Esophagus muscularis mucosa (tissue), 4 donors: ENCODE results near the gene HOMEZ. TPM values are rescaled to one million over a fixed set of nuclear protein-coding genes. Genes with fewer than 3 reads are reported as not detected.

Experiments
- DNase-seq: peaks from one replicate; pipeline ENCODE4 v3.0.0-alpha.2; 2017; ENCODE audit errors: extremely low spot score
- H3K27ac ChIP-seq, 4 donors: fragments of 200-600 bp; sonication (generic); replicated peaks in 1 of 4; 1 replicate in 3 of 4; 2 replicates in 1 of 4; pipeline ENCODE4 v1.5.1; 2016 to 2019; ENCODE audit warnings: mild to moderate bottlenecking in 1 of 4
- H3K27me3 ChIP-seq, 4 donors: fragments of 200-600 bp; sonication (generic); one replicate each; pipeline versions ENCODE4 v1.5.1 to v1.6.0; 2016 to 2019
- H3K36me3 ChIP-seq, 4 donors: fragments of 200-600 bp; sonication (generic); one replicate each; pipeline ENCODE4 v1.5.1; 2016 to 2019
- H3K4me1 ChIP-seq, 4 donors: fragments of 200-600 bp; sonication (generic); one replicate each; pipeline ENCODE4 v1.5.1; 2016 to 2019
- H3K4me3 ChIP-seq, 4 donors: fragments of 200-600 bp; sonication (generic); 1 replicate in 2 of 4; 2 replicates in 2 of 4; pipeline ENCODE4 v1.5.1; 2016 to 2019; ENCODE audit warnings: mild to moderate bottlenecking in 4 of 4, moderate library complexity in 1 of 4
- H3K9me3 ChIP-seq, 4 donors: fragments of 200-600 bp; sonication (generic); 1 replicate in 3 of 4; 2 replicates in 1 of 4; pipeline ENCODE4 v1.5.1; 2016 to 2019
- EP300 ChIP-seq: sonication (generic); formaldehyde crosslinking; IDR thresholded peaks from one replicate; pipeline ENCODE4 v1.6.1; 2017; ENCODE audit warnings: antibody characterized with exemption
- POLR2A ChIP-seq: fragments of 450-650 bp; IDR thresholded peaks from one replicate; pipeline ENCODE4 v1.6.1; 2017; ENCODE audit warnings: antibody characterized with exemption, moderate library complexity, mild to moderate bottlenecking, low read depth
- POLR2AphosphoS5 ChIP-seq, 2 donors: sonication (generic); formaldehyde crosslinking; IDR thresholded peaks; one replicate each; pipeline ENCODE4 v1.6.1; 2017; ENCODE audit warnings: antibody characterized with exemption in 2 of 2
- WGBS: methylation state at CpG from one replicate; pipeline ENCODE4 v1.1.5; 2018; 5-methylcytosine and 5-hydroxymethylcytosine counted together
- intact Hi-C: fragments of 100-400 bp; cut with DNase I; formaldehyde crosslinking; loops from one replicate; pipeline ENCODE4 v1.15.1; 2023
- total RNA-seq, 4 donors: library from RNA; depleted of rRNA; stranded (reverse); fragments of >200 nt; gene quantifications; one replicate each; pipeline versions ENCODE4 v1.1.0 to v1.2.1, GENCODE V29; 2016
- TF ChIP-seq, protein P1 (sequence below), 3 experiments: fragments of 200-600 bp in 2 of 3; fragments of 450-650 bp in 1 of 3; sonication (generic) in 2 of 3; IDR thresholded peaks; one replicate each; pipeline ENCODE4 v1.5.1; 2017 to 2019; ENCODE audit warnings: antibody characterized with exemption in 3 of 3, mild to moderate bottlenecking in 2 of 3, moderate library complexity in 1 of 3

HOMEZ gene
- total RNA-seq, 4 donors from 2014 or later = 8.3 to 14.2 (median 12.4) TPM

DNA sequence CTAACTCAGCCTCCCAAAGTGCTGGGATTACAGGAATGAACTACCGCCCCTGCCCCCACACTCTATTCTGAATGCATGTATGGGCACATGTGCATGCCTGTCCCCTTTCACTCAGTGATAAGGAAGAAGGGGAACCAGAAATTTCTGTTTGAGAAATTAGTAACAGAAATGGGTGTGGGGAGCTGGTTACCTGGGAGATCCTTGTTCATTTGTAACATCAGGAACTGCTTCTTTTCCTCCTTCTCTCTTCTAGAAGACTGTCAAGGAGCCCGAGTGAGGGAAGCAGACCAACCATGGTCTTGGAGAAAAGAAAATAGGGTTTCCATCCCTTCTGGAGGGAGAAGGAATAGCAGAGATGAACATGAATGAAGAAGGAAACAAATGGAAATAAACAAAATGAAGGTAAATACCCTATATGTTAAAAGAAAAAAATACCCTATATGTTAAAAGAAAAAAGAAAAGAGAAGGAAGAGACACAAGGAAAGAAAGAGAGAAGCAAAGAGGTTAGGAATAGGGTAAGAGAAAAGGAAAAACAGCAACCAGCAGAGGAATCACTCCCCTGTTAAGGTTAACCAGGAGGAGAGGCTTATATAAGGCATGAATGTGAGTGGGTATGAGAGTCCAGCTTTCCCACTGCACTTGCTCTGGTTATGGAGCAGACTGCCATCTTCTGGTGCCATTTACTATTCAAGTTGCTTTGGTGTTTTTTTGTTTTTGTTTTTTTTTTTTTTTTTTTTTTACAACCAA is 13.5 kb upstream of the HOMEZ start:
- H3K27ac ChIP-seq = peak overlapping the region; percentile 94 to 100 (median 99)

DNA sequence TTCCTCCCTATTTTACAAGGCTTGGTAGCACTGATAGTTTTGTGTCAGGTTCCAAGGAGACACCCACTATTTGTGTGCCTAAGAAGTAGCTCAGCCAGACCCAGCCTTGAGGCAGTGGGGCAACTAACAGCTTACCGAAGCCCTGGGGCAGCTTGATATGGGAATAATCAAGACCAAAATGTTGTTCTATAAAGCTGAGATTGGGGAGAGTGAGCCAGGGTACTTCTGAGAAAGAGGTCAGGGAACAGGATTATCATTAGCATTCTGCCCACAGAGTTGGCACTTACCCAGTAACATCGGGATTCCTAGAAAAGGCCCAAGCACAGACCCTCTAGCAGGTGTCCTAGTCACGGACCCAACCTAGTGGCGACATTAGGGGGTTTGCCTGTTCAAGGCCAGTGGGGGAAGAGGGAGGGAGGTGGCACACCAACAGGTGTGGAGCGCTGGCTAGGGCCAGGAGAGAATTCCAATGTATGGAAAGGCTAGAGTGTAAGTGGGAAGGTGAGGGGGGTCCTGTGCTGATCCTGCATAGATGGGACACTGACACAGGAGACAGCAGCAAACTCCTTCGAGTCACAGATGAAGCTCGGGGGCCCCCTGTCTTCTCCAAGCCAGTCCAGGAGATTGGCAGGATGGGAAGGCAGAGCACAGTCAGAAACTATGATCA is 11.8 kb upstream of the HOMEZ start:
- peaks cover 28 to 44% (median 34%) of the 10 kb centered on the region in 4 donors for H3K4me1 ChIP-seq
- peaks cover 0 to 4% (median 0%) of the 10 kb centered on the region in 4 donors for H3K27me3 ChIP-seq
- no peak overlapping the region for H3K4me3 ChIP-seq
- 92% methylated on average over 7 of the region's 7 CpGs for WGBS
- intact Hi-C loops = loop anchor here (2.0 kb wide), 1 partner anchor 33 kb away; no protein-coding TSS in a partner anchor
- DNase-seq = no peak
- no peaks in the 10 kb centered on the region for H3K9me3 ChIP-seq
- no peak for TF ChIP-seq POLR2A
- H3K27ac ChIP-seq = peak overlapping the region; percentile 11 to 36 (median 14)
- peaks cover 0 to 23% (median 7%) of the 10 kb centered on the region in 4 donors for H3K36me3 ChIP-seq

More for the DNA sequence above, 13.5 kb upstream of the HOMEZ start:
- 85% methylated on average over 2 of the region's 2 CpGs for WGBS
- Histone ChIP-seq H3K36me3 (peaks cover 0 to 23% (median 7%) of the 10 kb centered on the region in 4 donors), H3K4me3 (no peak overlapping the region), H3K27me3 (no peaks in the 10 kb centered on the region), H3K4me1 (peaks cover 31 to 47% (median 41%) of the 10 kb centered on the region in 4 donors), H3K9me3 (no peaks in the 10 kb centered on the region)
- intact Hi-C loops = no loop called here
- DNase-seq = no peak
- TF ChIP-seq, protein P1, sequence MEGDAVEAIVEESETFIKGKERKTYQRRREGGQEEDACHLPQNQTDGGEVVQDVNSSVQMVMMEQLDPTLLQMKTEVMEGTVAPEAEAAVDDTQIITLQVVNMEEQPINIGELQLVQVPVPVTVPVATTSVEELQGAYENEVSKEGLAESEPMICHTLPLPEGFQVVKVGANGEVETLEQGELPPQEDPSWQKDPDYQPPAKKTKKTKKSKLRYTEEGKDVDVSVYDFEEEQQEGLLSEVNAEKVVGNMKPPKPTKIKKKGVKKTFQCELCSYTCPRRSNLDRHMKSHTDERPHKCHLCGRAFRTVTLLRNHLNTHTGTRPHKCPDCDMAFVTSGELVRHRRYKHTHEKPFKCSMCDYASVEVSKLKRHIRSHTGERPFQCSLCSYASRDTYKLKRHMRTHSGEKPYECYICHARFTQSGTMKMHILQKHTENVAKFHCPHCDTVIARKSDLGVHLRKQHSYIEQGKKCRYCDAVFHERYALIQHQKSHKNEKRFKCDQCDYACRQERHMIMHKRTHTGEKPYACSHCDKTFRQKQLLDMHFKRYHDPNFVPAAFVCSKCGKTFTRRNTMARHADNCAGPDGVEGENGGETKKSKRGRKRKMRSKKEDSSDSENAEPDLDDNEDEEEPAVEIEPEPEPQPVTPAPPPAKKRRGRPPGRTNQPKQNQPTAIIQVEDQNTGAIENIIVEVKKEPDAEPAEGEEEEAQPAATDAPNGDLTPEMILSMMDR (IDR thresholded peaks at IDR 0.05) = peak in 1 of 3 experiments; percentile 13
- no peak for TF ChIP-seq POLR2A

DNA sequence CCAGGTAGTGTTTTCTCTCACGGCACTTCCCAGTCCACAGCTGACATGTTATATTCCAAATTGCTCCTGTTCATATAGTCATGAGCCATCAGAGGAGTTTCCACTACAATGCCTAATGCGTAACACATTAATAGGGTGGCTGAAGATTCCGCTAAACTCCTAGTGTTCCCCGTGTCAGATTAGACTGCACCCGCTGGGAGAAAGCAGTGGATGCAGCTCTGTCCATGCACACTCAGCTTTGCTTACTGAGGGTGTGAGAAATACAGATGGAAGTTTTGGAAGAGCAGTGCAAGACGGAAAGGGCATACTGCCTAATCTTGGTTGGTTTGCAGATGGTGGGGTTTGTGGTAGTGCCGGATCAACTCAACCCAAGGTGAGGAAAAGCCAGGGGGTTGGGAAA is 11.2 kb upstream of the HOMEZ start:
- no peak overlapping the region for H3K27ac ChIP-seq
- 94% methylated on average over 7 of the region's 7 CpGs for WGBS

DNA sequence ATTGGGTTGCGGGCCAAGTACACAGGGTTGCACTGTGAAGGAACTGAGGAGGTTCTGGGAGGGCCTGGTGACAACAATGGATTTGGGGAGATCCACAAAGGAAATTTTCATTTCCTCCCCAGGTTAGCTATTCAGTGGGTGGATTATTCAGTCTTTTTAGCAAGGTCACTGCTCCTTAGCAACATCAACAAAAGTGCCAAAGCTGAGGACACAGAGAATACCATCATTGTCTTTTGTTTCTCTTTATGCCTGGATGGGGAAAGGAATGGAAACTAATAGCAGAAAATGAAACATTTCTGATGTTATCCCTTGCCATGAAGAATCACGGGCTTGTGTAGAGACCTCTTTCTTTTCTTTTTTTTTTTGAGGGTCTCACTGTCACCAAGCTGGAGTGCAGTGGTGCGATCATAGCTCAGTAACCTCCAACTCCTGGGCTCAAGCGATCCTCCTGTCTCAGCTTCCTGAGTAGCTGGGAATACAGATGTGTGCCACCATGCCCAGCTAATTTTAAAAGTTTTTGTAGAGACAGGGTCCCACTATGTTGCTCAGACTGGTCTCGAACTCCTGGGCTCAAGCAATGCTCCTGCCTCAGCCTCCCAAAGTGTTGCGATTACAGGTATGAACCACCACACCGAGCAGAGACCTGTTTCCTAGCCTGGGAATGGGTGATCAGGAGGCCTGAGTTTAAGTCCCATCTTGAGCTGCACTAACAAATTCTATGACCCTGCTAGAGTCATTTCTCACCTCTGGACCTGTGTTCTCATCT is 10.3 kb upstream of the HOMEZ start:
- intact Hi-C loops = loop anchor here (2.0 kb wide), 1 partner anchor 31 kb away; no protein-coding TSS in a partner anchor
- Histone ChIP-seq H3K9me3 (no peaks in the 10 kb centered on the region), H3K27me3 (peaks cover 0 to 9% (median 0%) of the 10 kb centered on the region in 4 donors), H3K4me1 (peaks cover 28 to 39% (median 32%) of the 10 kb centered on the region in 4 donors), H3K27ac (peak overlapping the region in 1 of 4 donors; percentile 10), H3K4me3 (no peak overlapping the region), H3K36me3 (peaks cover 0 to 23% (median 7%) of the 10 kb centered on the region in 4 donors)
- no peak for TF ChIP-seq EP300
- TF ChIP-seq, protein P1 (IDR thresholded peaks at IDR 0.05) = no peak
- TF ChIP-seq POLR2A = no peak
- DNase-seq = no peak
- 85% methylated on average over 5 of the region's 7 CpGs for WGBS

More for the DNA sequence above, 11.2 kb upstream of the HOMEZ start:
- Histone ChIP-seq H3K4me1 (peaks cover 28 to 39% (median 32%) of the 10 kb centered on the region in 4 donors), H3K9me3 (no peaks in the 10 kb centered on the region), H3K36me3 (peaks cover 0 to 23% (median 7%) of the 10 kb centered on the region in 4 donors), H3K27me3 (peaks cover 0 to 9% (median 0%) of the 10 kb centered on the region in 4 donors), H3K4me3 (no peak overlapping the region)
- TF ChIP-seq, protein P1 (IDR thresholded peaks at IDR 0.05) = no peak
- TF ChIP-seq POLR2A (no peak), POLR2AphosphoS5 (IDR thresholded peaks at IDR 0.05) (no peak), EP300 (no peak)
- intact Hi-C loops = loop anchor here (2.0 kb wide), 1 partner anchor 32 kb away; no protein-coding TSS in a partner anchor
- DNase-seq = no peak
